ENCODE measurements around the gene DDX18. TPM values are rescaled to one million over a fixed set of nuclear protein-coding genes. Genes with fewer than 3 reads are reported as not detected.
"Not testable (repeated sequence)": the region's sequence is repeated elsewhere in the genome, so short reads cannot be mapped to it uniquely, and the experiment has no call there.

DDX18 gene
- total RNA-seq, result 32.4 TPM
- long read RNA-seq, transcript DDX18-201 (14 exons, 3,796 nt), result major isoform, 18 of 32 reads
- long read RNA-seq, partial matches to known transcripts, result 9 of 32 reads
- long read RNA-seq, other reads (novel, unspliced or antisense), result 5 of 32 reads

GRCh38 chr2:117814417-117815264 lies at the start of gene DDX18:
Gene DDX18 (plus strand): TSS chr2:117814691. CDS start chr2:117814778, 87 bp downstream.
- peak; percentile 98 for DNase-seq (ENCODE audit: low spot score)
- intact Hi-C loops (cut with DNase I), result loop anchor here (5.0 kb wide), 1 partner anchor 188 kb away; no protein-coding TSS in a partner anchor

GRCh38 chr2:117770730-117771129 lies 43.8 kb upstream of the DDX18 start:
- intact Hi-C loops (cut with DNase I), result loop anchor here (5.0 kb wide), 1 partner anchor 298 kb away; no protein-coding TSS in a partner anchor
- no peak for DNase-seq (ENCODE audit: low spot score)

GRCh38 chr2:117771969-117772630 lies 42.4 kb upstream of the DDX18 start:
- no peak for DNase-seq (ENCODE audit: low spot score)
- intact Hi-C loops (cut with DNase I), result loop anchor here (5.0 kb wide), 1 partner anchor 300 kb away; no protein-coding TSS in a partner anchor

GRCh38 chr2:117774716-117775115 lies 39.8 kb upstream of the DDX18 start:
- intact Hi-C loops (cut with DNase I), result loop anchor here (5.0 kb wide), 1 partner anchor 302 kb away; no protein-coding TSS in a partner anchor

GRCh38 chr2:117775703-117776219 lies 38.7 kb upstream of the DDX18 start:
- intact Hi-C loops (cut with DNase I), result no loop called here
- DNase-seq (ENCODE audit: low spot score), result no peak

More at GRCh38 chr2:117774716-117775115, 39.8 kb upstream of the DDX18 start:
- no peak for DNase-seq (ENCODE audit: low spot score)

GRCh38 chr2:117776888-117777287 lies 37.6 kb upstream of the DDX18 start:
- no peak for DNase-seq (ENCODE audit: low spot score)
- intact Hi-C loops (cut with DNase I), result no loop called here

GRCh38 chr2:117785740-117786139 lies 28.8 kb upstream of the DDX18 start:
- intact Hi-C loops (cut with DNase I), result no loop called here
- DNase-seq (ENCODE audit: low spot score), result no peak

- DNase-seq (ENCODE audit: low spot score), result no peak
- intact Hi-C loops (cut with DNase I), result no loop called here
Measured at GRCh38 chr2:117786520-117786919, 28.0 kb upstream of the DDX18 start.

GRCh38 chr2:117789505-117789904 lies 25.0 kb upstream of the DDX18 start:
- intact Hi-C loops (cut with DNase I), result no loop called here

GRCh38 chr2:117794668-117795067 lies 19.8 kb upstream of the DDX18 start:
- no peak for DNase-seq (ENCODE audit: low spot score)
- intact Hi-C loops (cut with DNase I), result no loop called here

More at GRCh38 chr2:117789505-117789904, 25.0 kb upstream of the DDX18 start:
- DNase-seq (ENCODE audit: low spot score), result no peak

- intact Hi-C loops (cut with DNase I), result no loop called here
- DNase-seq (ENCODE audit: low spot score), result no peak
Measured at GRCh38 chr2:117801826-117802225, 12.7 kb upstream of the DDX18 start.

- DNase-seq (ENCODE audit: low spot score); intact Hi-C loops (cut with DNase I): not testable (repeated sequence)
Measured at GRCh38 chr2:117803644-117804325, 10.7 kb upstream of the DDX18 start.

GRCh38 chr2:117812443-117812842 lies 2.0 kb upstream of the DDX18 start:
- DNase-seq (ENCODE audit: low spot score), result no peak
- intact Hi-C loops (cut with DNase I), result loop anchor here (5.0 kb wide), 1 partner anchor 190 kb away; no protein-coding TSS in a partner anchor

GRCh38 chr2:117815946-117816345 lies 1.5 kb downstream of the DDX18 start:
- intact Hi-C loops (cut with DNase I), result no loop called here
- DNase-seq (ENCODE audit: low spot score), result no peak

- DNase-seq (ENCODE audit: low spot score), result no peak
- intact Hi-C loops (cut with DNase I), result no loop called here
Measured at GRCh38 chr2:117818921-117819320, 4.4 kb downstream of the DDX18 start.

- DNase-seq (ENCODE audit: low spot score), result no peak
- intact Hi-C loops (cut with DNase I), result no loop called here
Measured at GRCh38 chr2:117820444-117820843, 6.0 kb downstream of the DDX18 start.

- no peak for DNase-seq (ENCODE audit: low spot score)
- intact Hi-C loops (cut with DNase I), result no loop called here
Measured at GRCh38 chr2:117825437-117825836, 10.9 kb downstream of the DDX18 start.

- DNase-seq (ENCODE audit: low spot score); intact Hi-C loops (cut with DNase I): not testable (repeated sequence)
Measured at GRCh38 chr2:117827464-117827863, 13.0 kb downstream of the DDX18 start.

GRCh38 chr2:117828870-117829269 lies 14.4 kb downstream of the DDX18 start:
- intact Hi-C loops (cut with DNase I), result no loop called here
- no peak for DNase-seq (ENCODE audit: low spot score)

Data from cardiac septum (tissue), 1 donor.